ENCODE results near the gene IGFN1. TPM values are rescaled to one million over a fixed set of nuclear protein-coding genes. Genes with fewer than 3 reads are reported as not detected.
A peak's percentile ranks its signal among the peaks of the same experiment; 100 is the strongest.
"Not testable (repeated sequence)": the region's sequence is repeated elsewhere in the genome, so short reads cannot be mapped to it uniquely, and the experiment has no call there.

The IGFN1 gene
- total RNA-seq, 2 experiments from 2014 or later = not detected

- POLR2A ChIA-PET; H3K4me1 Mint-ChIP-seq; ATAC-seq (ENCODE audit: low read depth); H3K27ac Mint-ChIP-seq; H3K9me3 Mint-ChIP-seq; DNase-seq; H3K27me3 Mint-ChIP-seq; H3K4me3 Mint-ChIP-seq; H3K36me3 Mint-ChIP-seq: not testable (repeated sequence)
Observed at GRCh38 chr1:201258132-201258531, 67.5 kb downstream of the IGFN1 start.

- H3K27me3 Mint-ChIP-seq = peaks cover 8% of the 10 kb centered on the region
Observed at GRCh38 chr1:201258763-201259230, 68.2 kb downstream of the IGFN1 start.

GRCh38 chr1:201259476-201260235 lies 69.0 kb downstream of the IGFN1 start:
- H3K36me3 Mint-ChIP-seq = no peaks in the 10 kb centered on the region
- DNase-seq (no peak), ATAC-seq (ENCODE audit: low read depth) (peak; percentile 45)
- no peak overlapping the region for H3K4me3 Mint-ChIP-seq
- POLR2A ChIA-PET = interaction anchor here (0.5 kb wide), 1 partner anchor 1776 kb away, joined by 3 read pairs; no protein-coding TSS in a partner anchor
- peaks cover 13% of the 10 kb centered on the region for H3K27me3 Mint-ChIP-seq
- no peaks in the 10 kb centered on the region for H3K4me1 Mint-ChIP-seq
- H3K27ac Mint-ChIP-seq = no peak overlapping the region
- no peaks in the 10 kb centered on the region for H3K9me3 Mint-ChIP-seq

More at GRCh38 chr1:201258763-201259230, 68.2 kb downstream of the IGFN1 start:
- Mint-ChIP-seq H3K4me1 (no peaks in the 10 kb centered on the region), H3K4me3 (no peak overlapping the region), H3K36me3 (no peaks in the 10 kb centered on the region), H3K9me3 (no peaks in the 10 kb centered on the region), H3K27ac (no peak overlapping the region)
- no peak for DNase-seq
- POLR2A ChIA-PET = no interaction called here
- ATAC-seq (ENCODE audit: low read depth) = no peak

GRCh38 chr1:201260236-201260590 lies 69.6 kb downstream of the IGFN1 start:
- Mint-ChIP-seq H3K27me3 (peaks cover 15% of the 10 kb centered on the region), H3K36me3 (no peaks in the 10 kb centered on the region), H3K9me3 (no peaks in the 10 kb centered on the region), H3K4me1 (no peaks in the 10 kb centered on the region), H3K27ac (no peak overlapping the region), H3K4me3 (no peak overlapping the region)
- DNase-seq (no peak), ATAC-seq (ENCODE audit: low read depth) (no peak)
- POLR2A ChIA-PET = interaction anchor here (0.5 kb wide), 1 partner anchor 1775 kb away, joined by 3 read pairs; no protein-coding TSS in a partner anchor

GRCh38 chr1:201260648-201261311 lies 70.2 kb downstream of the IGFN1 start:
- Mint-ChIP-seq H3K4me1 (no peaks in the 10 kb centered on the region), H3K9me3 (no peaks in the 10 kb centered on the region), H3K27ac (no peak overlapping the region), H3K27me3 (peaks cover 21% of the 10 kb centered on the region), H3K4me3 (no peak overlapping the region), H3K36me3 (no peaks in the 10 kb centered on the region)
- ATAC-seq (ENCODE audit: low read depth) (no peak), DNase-seq (no peak)
- POLR2A ChIA-PET = no interaction called here

GRCh38 chr1:201261771-201262547 lies 71.3 kb downstream of the IGFN1 start:
- Mint-ChIP-seq H3K27ac (no peak overlapping the region), H3K9me3 (no peaks in the 10 kb centered on the region), H3K36me3 (no peaks in the 10 kb centered on the region), H3K4me3 (no peak overlapping the region), H3K27me3 (peaks cover 30% of the 10 kb centered on the region), H3K4me1 (no peaks in the 10 kb centered on the region)
- ATAC-seq (ENCODE audit: low read depth) (no peak), DNase-seq (no peak)
- POLR2A ChIA-PET = no interaction called here

- POLR2A ChIA-PET = no interaction called here
- H3K27me3 Mint-ChIP-seq = peaks cover 36% of the 10 kb centered on the region
- no peak for DNase-seq
- no peak overlapping the region for H3K27ac Mint-ChIP-seq
- H3K9me3 Mint-ChIP-seq = no peaks in the 10 kb centered on the region
- no peaks in the 10 kb centered on the region for H3K36me3 Mint-ChIP-seq
- H3K4me3 Mint-ChIP-seq = no peak overlapping the region
- no peaks in the 10 kb centered on the region for H3K4me1 Mint-ChIP-seq
- no peak for ATAC-seq (ENCODE audit: low read depth)
Observed at GRCh38 chr1:201262963-201263608, 72.5 kb downstream of the IGFN1 start.

- DNase-seq (no peak), ATAC-seq (ENCODE audit: low read depth) (no peak)
- POLR2A ChIA-PET = no interaction called here
- H3K4me1 Mint-ChIP-seq = no peaks in the 10 kb centered on the region
- H3K27me3 Mint-ChIP-seq = peaks cover 36% of the 10 kb centered on the region
- H3K4me3 Mint-ChIP-seq = no peak overlapping the region
- H3K36me3 Mint-ChIP-seq = no peaks in the 10 kb centered on the region
- no peaks in the 10 kb centered on the region for H3K9me3 Mint-ChIP-seq
- no peak overlapping the region for H3K27ac Mint-ChIP-seq
Observed at GRCh38 chr1:201264072-201264471, 73.4 kb downstream of the IGFN1 start.

- Mint-ChIP-seq H3K4me1 (no peaks in the 10 kb centered on the region), H3K27me3 (peaks cover 34% of the 10 kb centered on the region), H3K4me3 (no peak overlapping the region), H3K27ac (no peak overlapping the region), H3K36me3 (no peaks in the 10 kb centered on the region), H3K9me3 (no peaks in the 10 kb centered on the region)
- no peak for ATAC-seq (ENCODE audit: low read depth)
- POLR2A ChIA-PET = no interaction called here
- no peak for DNase-seq
Observed at GRCh38 chr1:201264554-201264953, 73.9 kb downstream of the IGFN1 start.

- no peaks in the 10 kb centered on the region for H3K36me3 Mint-ChIP-seq
- DNase-seq (no peak), ATAC-seq (ENCODE audit: low read depth) (no peak)
- no peaks in the 10 kb centered on the region for H3K9me3 Mint-ChIP-seq
- POLR2A ChIA-PET = no interaction called here
- peaks cover 31% of the 10 kb centered on the region for H3K27me3 Mint-ChIP-seq
- H3K4me3 Mint-ChIP-seq = no peak overlapping the region
- no peaks in the 10 kb centered on the region for H3K4me1 Mint-ChIP-seq
- H3K27ac Mint-ChIP-seq = no peak overlapping the region
Observed at GRCh38 chr1:201265756-201266155, 75.1 kb downstream of the IGFN1 start.

GRCh38 chr1:201266276-201266675 lies 75.7 kb downstream of the IGFN1 start:
- Mint-ChIP-seq H3K4me3 (no peak overlapping the region), H3K4me1 (no peaks in the 10 kb centered on the region), H3K27ac (no peak overlapping the region), H3K27me3 (peaks cover 32% of the 10 kb centered on the region), H3K9me3 (no peaks in the 10 kb centered on the region), H3K36me3 (no peaks in the 10 kb centered on the region)
- ATAC-seq (ENCODE audit: low read depth) (no peak), DNase-seq (no peak)
- POLR2A ChIA-PET = no interaction called here

GRCh38 chr1:201266774-201267173 lies 76.2 kb downstream of the IGFN1 start:
- Mint-ChIP-seq H3K27me3 (peaks cover 34% of the 10 kb centered on the region), H3K36me3 (no peaks in the 10 kb centered on the region), H3K9me3 (no peaks in the 10 kb centered on the region), H3K27ac (no peak overlapping the region), H3K4me3 (no peak overlapping the region), H3K4me1 (no peaks in the 10 kb centered on the region)
- POLR2A ChIA-PET = no interaction called here
- DNase-seq (no peak), ATAC-seq (ENCODE audit: low read depth) (no peak)

- Mint-ChIP-seq H3K4me3 (no peak overlapping the region), H3K36me3 (no peaks in the 10 kb centered on the region), H3K9me3 (no peaks in the 10 kb centered on the region), H3K4me1 (no peaks in the 10 kb centered on the region), H3K27me3 (peaks cover 40% of the 10 kb centered on the region), H3K27ac (no peak overlapping the region)
- ATAC-seq (ENCODE audit: low read depth) = no peak
- DNase-seq = no peak
- POLR2A ChIA-PET = no interaction called here
Observed at GRCh38 chr1:201267481-201268229, 77.0 kb downstream of the IGFN1 start.
